C4-2B (cell line): ENCODE measurements around the gene GRK2.
"Not testable (repeated sequence)": the region's sequence is repeated elsewhere in the genome, so short reads cannot be mapped to it uniquely, and the experiment has no call there.

Experiments used
- H3K27ac ChIP-seq: fragments of 450-650 bp; 2 replicates; pipeline ENCODE4 v1.5.1; 2017
- ZFX ChIP-seq: fragments of 450-650 bp; IDR thresholded peaks from 2 replicates; pipeline ENCODE4 v1.6.1; 2017
- TF ChIP-seq, protein P1 (sequence below): fragments of 450-650 bp; conservative IDR thresholded peaks from 2 replicates; pipeline ENCODE4 v1.5.1; 2017; ENCODE audit warnings: mild to moderate bottlenecking

Gene GRK2

GRCh38 chr11:67317888-67318555, 51.7 kb downstream of the GRK2 start:
- H3K27ac ChIP-seq: peak overlapping the region; percentile 91
- TF ChIP-seq ZFX: peak; percentile 87; the same call in 1 of the 2 replicates
- TF ChIP-seq, protein P1, sequence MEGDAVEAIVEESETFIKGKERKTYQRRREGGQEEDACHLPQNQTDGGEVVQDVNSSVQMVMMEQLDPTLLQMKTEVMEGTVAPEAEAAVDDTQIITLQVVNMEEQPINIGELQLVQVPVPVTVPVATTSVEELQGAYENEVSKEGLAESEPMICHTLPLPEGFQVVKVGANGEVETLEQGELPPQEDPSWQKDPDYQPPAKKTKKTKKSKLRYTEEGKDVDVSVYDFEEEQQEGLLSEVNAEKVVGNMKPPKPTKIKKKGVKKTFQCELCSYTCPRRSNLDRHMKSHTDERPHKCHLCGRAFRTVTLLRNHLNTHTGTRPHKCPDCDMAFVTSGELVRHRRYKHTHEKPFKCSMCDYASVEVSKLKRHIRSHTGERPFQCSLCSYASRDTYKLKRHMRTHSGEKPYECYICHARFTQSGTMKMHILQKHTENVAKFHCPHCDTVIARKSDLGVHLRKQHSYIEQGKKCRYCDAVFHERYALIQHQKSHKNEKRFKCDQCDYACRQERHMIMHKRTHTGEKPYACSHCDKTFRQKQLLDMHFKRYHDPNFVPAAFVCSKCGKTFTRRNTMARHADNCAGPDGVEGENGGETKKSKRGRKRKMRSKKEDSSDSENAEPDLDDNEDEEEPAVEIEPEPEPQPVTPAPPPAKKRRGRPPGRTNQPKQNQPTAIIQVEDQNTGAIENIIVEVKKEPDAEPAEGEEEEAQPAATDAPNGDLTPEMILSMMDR: peak; percentile 72

DNA sequence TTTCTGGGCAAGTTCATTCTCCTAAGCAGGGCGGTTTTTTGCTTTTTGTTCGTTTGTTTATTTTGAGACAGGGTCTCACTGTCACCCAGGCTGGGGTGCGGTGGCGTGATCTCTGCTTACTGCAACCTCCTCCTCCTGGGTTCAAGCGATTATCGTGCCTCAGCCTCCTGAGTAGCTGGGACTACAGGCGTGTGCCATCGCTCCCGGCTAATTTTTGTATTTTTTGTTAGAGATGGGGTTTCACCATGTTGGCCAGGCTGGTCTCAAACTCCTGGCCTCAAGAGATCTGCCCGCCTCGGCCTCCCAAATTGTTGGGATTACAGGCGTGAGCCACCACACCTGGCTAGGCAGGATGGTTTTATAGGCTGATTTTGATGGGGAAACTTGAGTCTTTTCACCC, 52.6 kb downstream of the GRK2 start:
- not testable (repeated sequence) for H3K27ac ChIP-seq

GRCh38 chr11:67320011-67320410, 53.7 kb downstream of the GRK2 start:
- TF ChIP-seq, protein P1: no peak
- TF ChIP-seq ZFX: no peak
- H3K27ac ChIP-seq: no peak overlapping the region

DNA sequence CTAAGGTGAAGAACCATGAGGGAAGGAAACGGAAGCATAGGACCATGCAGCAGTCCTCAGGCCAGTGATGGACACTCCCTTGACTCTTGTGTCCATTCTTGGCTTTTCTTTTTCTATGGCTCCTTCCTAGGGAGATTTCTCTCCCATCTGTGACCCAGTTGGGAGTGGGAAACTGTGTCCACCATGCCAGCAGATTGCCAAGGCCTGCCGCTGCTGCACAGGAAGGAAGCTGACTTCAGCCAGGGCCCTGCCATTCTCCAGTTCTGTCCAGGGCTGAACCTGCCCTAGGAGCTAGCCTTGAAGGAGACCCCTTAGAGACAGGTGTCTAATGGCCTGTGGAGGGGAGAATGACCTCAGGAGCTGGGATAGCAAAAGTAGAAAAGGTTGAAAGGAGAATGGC, 54.4 kb downstream of the GRK2 start:
- TF ChIP-seq ZFX: no peak
- TF ChIP-seq, protein P1: no peak
- H3K27ac ChIP-seq: no peak overlapping the region

DNA sequence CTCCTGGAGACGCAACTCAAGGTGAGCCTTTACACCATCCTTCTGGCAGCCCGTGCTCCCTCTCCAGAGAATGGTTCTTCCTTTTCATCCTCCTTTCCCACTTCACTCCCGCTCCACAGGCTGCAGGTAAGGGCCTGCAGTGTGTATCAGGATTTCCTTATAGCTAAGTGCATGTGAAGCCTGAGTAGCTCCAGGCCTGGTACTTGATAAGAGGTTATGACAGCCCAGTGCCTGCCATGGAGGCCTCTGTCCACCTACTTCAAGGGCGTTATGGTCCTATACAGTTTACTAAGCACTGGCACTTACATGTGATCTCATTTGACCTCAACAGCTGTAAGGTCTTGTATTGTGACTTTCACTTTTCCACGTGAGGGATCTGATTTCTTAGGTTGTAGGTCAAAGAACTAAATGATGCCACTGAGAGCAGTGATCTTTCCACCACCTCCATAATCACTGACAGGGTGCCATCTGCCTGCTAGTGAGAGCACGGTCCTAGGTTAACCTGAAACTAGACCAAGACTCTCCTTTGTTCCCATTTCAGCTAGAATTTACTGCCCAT, 55.1 kb downstream of the GRK2 start:
- no peak overlapping the region for H3K27ac ChIP-seq
- TF ChIP-seq ZFX: no peak

GRCh38 chr11:67322049-67322448, 55.8 kb downstream of the GRK2 start:
- TF ChIP-seq, protein P1: no peak
- TF ChIP-seq ZFX: no peak
- no peak overlapping the region for H3K27ac ChIP-seq

- no peak overlapping the region for H3K27ac ChIP-seq
- TF ChIP-seq ZFX: no peak
- TF ChIP-seq, protein P1: no peak
Observed at GRCh38 chr11:67323526-67323925, 57.3 kb downstream of the GRK2 start.

GRCh38 chr11:67332081-67332691, 65.9 kb downstream of the GRK2 start:
- H3K27ac ChIP-seq: no peak overlapping the region
- no peak for TF ChIP-seq ZFX
- TF ChIP-seq, protein P1: no peak
